ENCODE measurements around the gene FBRSL1. TPM values are rescaled to one million over a fixed set of nuclear protein-coding genes. Genes with fewer than 3 reads are reported as not detected.

FBRSL1 gene
- total RNA-seq, 2 donors from 2014 or later = 63.1 to 82.6 TPM

GRCh38 chr12:132505105-132505851 lies 15.3 kb downstream of the FBRSL1 start:
- ATAC-seq = peak; percentile 59
- peak in 1 of 2 donors; percentile 64 for DNase-seq
- intact Hi-C loops (cut with DNase I, micrococcal nuclease) = no loop called here

- no peak for ATAC-seq
- intact Hi-C loops (cut with DNase I, micrococcal nuclease) = no loop called here
- DNase-seq = no peak
Measured at GRCh38 chr12:132505852-132506219, 15.9 kb downstream of the FBRSL1 start.

- intact Hi-C loops (cut with DNase I, micrococcal nuclease) = no loop called here
- DNase-seq = peak in 1 of 2 donors; percentile 52
- ATAC-seq = no peak
Measured at GRCh38 chr12:132506328-132507160, 16.6 kb downstream of the FBRSL1 start.

- ATAC-seq (no peak), DNase-seq (no peak)
- intact Hi-C loops (cut with DNase I, micrococcal nuclease) = no loop called here
Measured at GRCh38 chr12:132507161-132507538, 17.2 kb downstream of the FBRSL1 start.

- DNase-seq = no peak
- intact Hi-C loops (cut with DNase I, micrococcal nuclease) = no loop called here
- ATAC-seq = no peak
Measured at GRCh38 chr12:132507656-132508490, 17.9 kb downstream of the FBRSL1 start.

- intact Hi-C loops (cut with DNase I, micrococcal nuclease) = no loop called here
- ATAC-seq (no peak), DNase-seq (no peak)
Measured at GRCh38 chr12:132508491-132508740, 18.5 kb downstream of the FBRSL1 start.

- no peak for ATAC-seq
- intact Hi-C loops (cut with DNase I, micrococcal nuclease) = no loop called here
- no peak for DNase-seq
Measured at GRCh38 chr12:132508860-132509732, 19.1 kb downstream of the FBRSL1 start.

- ATAC-seq (no peak), DNase-seq (no peak)
- intact Hi-C loops (cut with DNase I, micrococcal nuclease) = no loop called here
Measured at GRCh38 chr12:132510111-132510724, 20.3 kb downstream of the FBRSL1 start.

GRCh38 chr12:132510746-132511477 lies 21.0 kb downstream of the FBRSL1 start:
- intact Hi-C loops (cut with DNase I, micrococcal nuclease) = no loop called here
- ATAC-seq (no peak), DNase-seq (no peak)

GRCh38 chr12:132511516-132512196 lies 21.7 kb downstream of the FBRSL1 start:
- intact Hi-C loops (cut with DNase I, micrococcal nuclease) = no loop called here
- ATAC-seq = no peak
- DNase-seq = no peak

GRCh38 chr12:132512197-132513069 lies 22.5 kb downstream of the FBRSL1 start:
- intact Hi-C loops (cut with DNase I, micrococcal nuclease) = no loop called here
- no peak for ATAC-seq
- no peak for DNase-seq

GRCh38 chr12:132513070-132513398 lies 23.1 kb downstream of the FBRSL1 start:
- intact Hi-C loops (cut with DNase I, micrococcal nuclease) = no loop called here
- ATAC-seq = no peak
- no peak for DNase-seq

- ATAC-seq (no peak), DNase-seq (no peak)
Measured at GRCh38 chr12:132513458-132514135, 23.6 kb downstream of the FBRSL1 start.

GRCh38 chr12:132514216-132514820 lies 24.4 kb downstream of the FBRSL1 start:
- DNase-seq (no peak), ATAC-seq (no peak)
- intact Hi-C loops (cut with DNase I, micrococcal nuclease) = no loop called here

More at GRCh38 chr12:132513458-132514135, 23.6 kb downstream of the FBRSL1 start:
- intact Hi-C loops (cut with DNase I, micrococcal nuclease) = no loop called here

- ATAC-seq (no peak), DNase-seq (no peak)
- intact Hi-C loops (cut with DNase I, micrococcal nuclease) = no loop called here
Measured at GRCh38 chr12:132514838-132515237, 24.9 kb downstream of the FBRSL1 start.
